ENCODE results near the gene IQCE. TPM values are rescaled to one million over a fixed set of nuclear protein-coding genes. Genes with fewer than 3 reads are reported as not detected.

The IQCE gene
- total and polyA plus RNA-seq, 10 of the 15 experiments (the other 5 are each of a cell fraction or from before 2014, with no cell fraction given) = 0.37 to 8.1 (median 3.7) TPM

GRCh38 chr7:2631946-2632732 is 73.4 kb downstream of the IQCE start, which contains the start of gene TTYH3 (continued):
- TF ChIP-seq E4F1 (IDR thresholded peaks at IDR 0.05; ENCODE audit: borderline replicate concordance, partially characterized antibody) = no peak
- TF ChIP-seq NFIC (IDR thresholded peaks at IDR 0.05; ENCODE audit: low read depth, low read length) = no peak
- no peak for TF ChIP-seq NR2C2 (IDR thresholded peaks at IDR 0.05; ENCODE audit: borderline replicate concordance, control insufficient read depth, insufficient read length, low read depth)
- TF ChIP-seq STAT1 (conservative IDR thresholded peaks at IDR 0.05) = no peak
- TF ChIP-seq JUNB (IDR thresholded peaks at IDR 0.05) = no peak
- no peak for TF ChIP-seq SREBF1 (IDR thresholded peaks at IDR 0.05; ENCODE audit: low read length)
- no peak for TF ChIP-seq SUZ12 (IDR thresholded peaks at IDR 0.05; ENCODE audit: unreplicated experiment)
- no peak for TF ChIP-seq CBX3 (IDR thresholded peaks at IDR 0.05; ENCODE audit: borderline replicate concordance, low read depth)
- TF ChIP-seq TARDBP (IDR thresholded peaks at IDR 0.05; ENCODE audit: borderline replicate concordance) = no peak
- no peak for TF ChIP-seq ATF3 (IDR thresholded peaks at IDR 0.05; ENCODE audit: borderline replicate concordance, extremely low read depth, low read depth, low read length)
- TF ChIP-seq BCLAF1 (IDR thresholded peaks at IDR 0.05) = no peak
- TF ChIP-seq BCL11A (IDR thresholded peaks at IDR 0.05; ENCODE audit: low read depth, low read length) = no peak
- TF ChIP-seq CEBPZ (IDR thresholded peaks at IDR 0.05; ENCODE audit: low read depth, low read length) = no peak
- TF ChIP-seq IRF3 (IDR thresholded peaks at IDR 0.05) = no peak
- TF ChIP-seq CHD2 (IDR thresholded peaks at IDR 0.05; ENCODE audit: borderline replicate concordance, low read depth, low read length) = no peak
- TF ChIP-seq MEF2B (IDR thresholded peaks at IDR 0.05; ENCODE audit: partially characterized antibody, poor library complexity, severe bottlenecking) = no peak
- no peak for TF ChIP-seq IRF4 (IDR thresholded peaks at IDR 0.05; ENCODE audit: low read depth, low read length)
- TF ChIP-seq SMARCA5 (IDR thresholded peaks at IDR 0.05) = peak; percentile 59
- TF ChIP-seq CBX5 (IDR thresholded peaks at IDR 0.05; ENCODE audit: low read depth) = no peak
- no peak for TF ChIP-seq HDAC6 (IDR thresholded peaks at IDR 0.05; ENCODE audit: unreplicated experiment)
- TF ChIP-seq PAX5 (IDR thresholded peaks at IDR 0.05; ENCODE audit: borderline replicate concordance, low read depth, low read length) = no peak
